ENCODE results near the gene CREBBP.
A peak's percentile ranks its signal among the peaks of the same experiment; 100 is the strongest.

Gene CREBBP

GRCh38 chr16:3819746-3820724, 60.5 kb downstream of the CREBBP start:
- TF ChIP-seq CTCF (IDR thresholded peaks at IDR 0.05; ENCODE audit: control insufficient read depth, insufficient read depth, low read depth, low read length, missing control alignments): no peak
- no peak overlapping the region for H3K4me3 ChIP-seq (ENCODE audit: control insufficient read depth, low read depth, low read length)
- DNase-seq (ENCODE audit: low read depth): peak; percentile 73

GRCh38 chr16:3819175-3819527, 61.4 kb downstream of the CREBBP start:
- H3K4me3 ChIP-seq (ENCODE audit: control insufficient read depth, low read depth, low read length): no peak overlapping the region

GRCh38 chr16:3816326-3816725, 64.2 kb downstream of the CREBBP start:
- no peak for TF ChIP-seq CTCF (IDR thresholded peaks at IDR 0.05; ENCODE audit: control insufficient read depth, insufficient read depth, low read depth, low read length, missing control alignments)
- no peak overlapping the region for H3K4me3 ChIP-seq (ENCODE audit: control insufficient read depth, low read depth, low read length)
- DNase-seq (ENCODE audit: low read depth): no peak

More at GRCh38 chr16:3819175-3819527, 61.4 kb downstream of the CREBBP start:
- DNase-seq (ENCODE audit: low read depth): no peak
- TF ChIP-seq CTCF (IDR thresholded peaks at IDR 0.05; ENCODE audit: control insufficient read depth, insufficient read depth, low read depth, low read length, missing control alignments): no peak

- DNase-seq (ENCODE audit: low read depth): no peak
- H3K4me3 ChIP-seq (ENCODE audit: control insufficient read depth, low read depth, low read length): no peak overlapping the region
- no peak for TF ChIP-seq CTCF (IDR thresholded peaks at IDR 0.05; ENCODE audit: control insufficient read depth, insufficient read depth, low read depth, low read length, missing control alignments)
Observed at GRCh38 chr16:3814755-3815154, 65.8 kb downstream of the CREBBP start.

GRCh38 chr16:3812469-3813172, 67.9 kb downstream of the CREBBP start:
- no peak for DNase-seq (ENCODE audit: low read depth)
- no peak for TF ChIP-seq CTCF (IDR thresholded peaks at IDR 0.05; ENCODE audit: control insufficient read depth, insufficient read depth, low read depth, low read length, missing control alignments)
- no peak overlapping the region for H3K4me3 ChIP-seq (ENCODE audit: control insufficient read depth, low read depth, low read length)

- no peak for DNase-seq (ENCODE audit: low read depth)
- H3K4me3 ChIP-seq (ENCODE audit: control insufficient read depth, low read depth, low read length): no peak overlapping the region
- TF ChIP-seq CTCF (IDR thresholded peaks at IDR 0.05; ENCODE audit: control insufficient read depth, insufficient read depth, low read depth, low read length, missing control alignments): no peak
Observed at GRCh38 chr16:3810818-3811217, 69.7 kb downstream of the CREBBP start.
